Fibroblast of lung (primary cell): Measurements from ENCODE around the gene GMPPB. TPM values are rescaled to one million over a fixed set of nuclear protein-coding genes. Genes with fewer than 3 reads are reported as not detected.
"Not testable (repeated sequence)": the region's sequence is repeated elsewhere in the genome, so short reads cannot be mapped to it uniquely, and the experiment has no call there.

Source experiments
- DNase-seq, 2 donors: peaks; one replicate each; pipeline versions ENCODE4 v3.0.0 to v3.0.0-alpha.2; 2010; ENCODE audit warnings: low read depth in 2 of 2
- H2AFZ ChIP-seq: 2 replicates; pipeline ENCODE4 v1.5.1; 2012; ENCODE audit warnings: low read length, control low read depth, inconsistent platforms
- H3K27ac ChIP-seq: 2 replicates; pipeline ENCODE4 v1.5.1; 2011; ENCODE audit warnings: low read length, control low read depth; ENCODE audit not compliant: insufficient read depth
- H3K27me3 ChIP-seq: 2 replicates; pipeline ENCODE4 v1.5.1; 2011; ENCODE audit warnings: mild to moderate bottlenecking, low read length; ENCODE audit not compliant: control insufficient read depth, insufficient read depth
- H3K36me3 ChIP-seq: 2 replicates; pipeline ENCODE4 v1.5.1; 2011; ENCODE audit warnings: low read length; ENCODE audit not compliant: control insufficient read depth, insufficient read depth
- H3K4me1 ChIP-seq: 2 replicates; pipeline ENCODE4 v1.5.1; 2011; ENCODE audit warnings: low read length; ENCODE audit not compliant: control insufficient read depth, insufficient read depth; ENCODE audit errors: extremely low read depth
- H3K4me2 ChIP-seq: 2 replicates; pipeline ENCODE4 v1.5.1; 2011; ENCODE audit warnings: low read length, control low read depth; ENCODE audit not compliant: insufficient read depth; ENCODE audit errors: extremely low read depth
- H3K4me3 ChIP-seq, 4 experiments: fragments of 200-600 bp in 1 of 4; sonication (generic) in 1 of 4; replicated peaks in 1 of 4; 2 replicates each; pipeline ENCODE4 v1.5.1; 2011 to 2016; ENCODE audit warnings: low read length in 4 of 4, low read depth in 3 of 4, mild to moderate bottlenecking in 3 of 4, control low read depth in 2 of 4, inconsistent platforms in 1 of 4, mixed read lengths in 1 of 4; ENCODE audit not compliant: insufficient read depth in 1 of 4; ENCODE audit errors: control extremely low read depth in 1 of 4
- H3K79me2 ChIP-seq: 2 replicates; pipeline ENCODE4 v1.5.1; 2012; ENCODE audit warnings: mild to moderate bottlenecking, low read length, inconsistent platforms; ENCODE audit not compliant: control insufficient read depth, insufficient read depth
- H3K9ac ChIP-seq: 2 replicates; pipeline ENCODE4 v1.5.1; 2011; ENCODE audit warnings: mild to moderate bottlenecking, low read length, control low read depth; ENCODE audit not compliant: insufficient read depth
- H3K9me3 ChIP-seq: 2 replicates; pipeline ENCODE4 v1.5.1; 2012; ENCODE audit warnings: low read depth, low read length; ENCODE audit not compliant: control insufficient read depth, insufficient read depth
- H4K20me1 ChIP-seq: 2 replicates; pipeline ENCODE4 v1.5.1; 2011; ENCODE audit warnings: low read length; ENCODE audit not compliant: control insufficient read depth, insufficient read depth; ENCODE audit errors: extremely low read depth
- EZH2 ChIP-seq: IDR thresholded peaks from 2 replicates; pipeline ENCODE4 v1.5.1; 2012; ENCODE audit warnings: low read length, control low read depth, mild to moderate bottlenecking; ENCODE audit errors: missing control alignments
- polyA plus RNA-seq, 2 donors: library from polyadenylated mRNA; depleted of rRNA in 1 of 2; stranded (reverse) in 1 of 2; unstranded in 1 of 2; fragments of >200 nt; gene quantifications; 2 replicates each; pipeline ENCODE4 v1.2.1, GENCODE V29; 2011 to 2012; ENCODE audit warnings: missing spikeins in 1 of 2
- total RNA-seq: library from RNA; depleted of rRNA; stranded (reverse); fragments of >200 nt; gene quantifications from 2 replicates; pipeline ENCODE4 v1.2.1, GENCODE V29; 2014
- TF ChIP-seq, protein P1 (sequence below), 2 donors: IDR thresholded peaks in 1 of 2; conservative IDR thresholded peaks in 1 of 2; 1 replicate in 1 of 2; 2 replicates in 1 of 2; pipeline ENCODE4 v1.5.1; 2011 to 2012; ENCODE audit warnings: low read length in 2 of 2, control low read depth in 1 of 2, inconsistent platforms in 1 of 2, low read depth in 1 of 2, mild to moderate bottlenecking in 1 of 2

The GMPPB gene
- total and polyA plus RNA-seq, 2 donors (not counting 1 experiment from before 2014, with no cell fraction given) = 13.7 to 14.4 TPM

DNA sequence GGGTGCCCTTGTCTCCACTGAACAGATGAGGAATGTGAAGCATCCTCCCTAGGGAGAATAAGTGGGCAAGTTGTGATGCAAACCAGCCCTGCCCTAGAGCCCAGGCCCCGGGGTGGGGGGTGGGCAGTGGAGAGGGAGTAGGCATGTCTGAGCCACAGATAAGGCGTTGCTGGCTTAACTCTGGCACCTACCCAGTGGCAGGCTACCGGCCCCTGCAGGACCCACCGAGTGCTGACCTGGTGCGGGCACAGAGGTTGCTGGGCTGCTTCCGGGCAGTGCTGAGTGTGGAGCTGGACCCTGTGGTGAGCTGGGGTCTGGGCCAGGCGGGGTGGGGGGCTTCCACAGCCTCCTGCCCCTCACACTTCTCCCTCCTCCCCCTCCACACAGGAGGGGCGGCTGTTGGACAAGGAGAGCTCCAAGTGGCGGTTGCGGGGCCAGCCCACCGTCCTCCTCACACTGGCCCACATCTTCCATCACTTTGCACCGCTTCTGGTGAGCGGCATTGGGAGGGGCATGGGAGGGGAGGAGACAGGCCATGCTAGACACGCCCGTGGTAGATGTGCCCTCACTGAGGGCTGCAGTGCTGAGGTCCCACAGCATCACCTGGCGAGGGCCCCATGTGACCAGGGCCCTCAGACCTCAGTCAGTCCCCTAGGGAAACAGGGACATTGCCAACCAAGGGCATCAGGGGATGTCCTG is 24.3 kb downstream of the GMPPB start:
- Histone ChIP-seq H3K36me3 (peaks cover 7% of the 10 kb centered on the region), H3K4me1 (no peaks in the 10 kb centered on the region), H3K27me3 (no peaks in the 10 kb centered on the region), H4K20me1 (peaks cover 2% of the 10 kb centered on the region), H3K27ac (no peak overlapping the region), H3K4me3 (no peak overlapping the region), H3K9me3 (no peaks in the 10 kb centered on the region), H3K9ac (no peak overlapping the region), H3K79me2 (no peaks in the 10 kb centered on the region), H2AFZ (no peak overlapping the region), H3K4me2 (no peak overlapping the region)
- DNase-seq = no peak
- TF ChIP-seq, protein P1, sequence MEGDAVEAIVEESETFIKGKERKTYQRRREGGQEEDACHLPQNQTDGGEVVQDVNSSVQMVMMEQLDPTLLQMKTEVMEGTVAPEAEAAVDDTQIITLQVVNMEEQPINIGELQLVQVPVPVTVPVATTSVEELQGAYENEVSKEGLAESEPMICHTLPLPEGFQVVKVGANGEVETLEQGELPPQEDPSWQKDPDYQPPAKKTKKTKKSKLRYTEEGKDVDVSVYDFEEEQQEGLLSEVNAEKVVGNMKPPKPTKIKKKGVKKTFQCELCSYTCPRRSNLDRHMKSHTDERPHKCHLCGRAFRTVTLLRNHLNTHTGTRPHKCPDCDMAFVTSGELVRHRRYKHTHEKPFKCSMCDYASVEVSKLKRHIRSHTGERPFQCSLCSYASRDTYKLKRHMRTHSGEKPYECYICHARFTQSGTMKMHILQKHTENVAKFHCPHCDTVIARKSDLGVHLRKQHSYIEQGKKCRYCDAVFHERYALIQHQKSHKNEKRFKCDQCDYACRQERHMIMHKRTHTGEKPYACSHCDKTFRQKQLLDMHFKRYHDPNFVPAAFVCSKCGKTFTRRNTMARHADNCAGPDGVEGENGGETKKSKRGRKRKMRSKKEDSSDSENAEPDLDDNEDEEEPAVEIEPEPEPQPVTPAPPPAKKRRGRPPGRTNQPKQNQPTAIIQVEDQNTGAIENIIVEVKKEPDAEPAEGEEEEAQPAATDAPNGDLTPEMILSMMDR (conservative IDR thresholded peaks at IDR 0.05 in 1 of 2, IDR thresholded peaks at IDR 0.05 in 1 of 2; ENCODE audit: low read depth in 1 of 2, low read length in 2 of 2) = no peak
- TF ChIP-seq EZH2 = no peak

DNA sequence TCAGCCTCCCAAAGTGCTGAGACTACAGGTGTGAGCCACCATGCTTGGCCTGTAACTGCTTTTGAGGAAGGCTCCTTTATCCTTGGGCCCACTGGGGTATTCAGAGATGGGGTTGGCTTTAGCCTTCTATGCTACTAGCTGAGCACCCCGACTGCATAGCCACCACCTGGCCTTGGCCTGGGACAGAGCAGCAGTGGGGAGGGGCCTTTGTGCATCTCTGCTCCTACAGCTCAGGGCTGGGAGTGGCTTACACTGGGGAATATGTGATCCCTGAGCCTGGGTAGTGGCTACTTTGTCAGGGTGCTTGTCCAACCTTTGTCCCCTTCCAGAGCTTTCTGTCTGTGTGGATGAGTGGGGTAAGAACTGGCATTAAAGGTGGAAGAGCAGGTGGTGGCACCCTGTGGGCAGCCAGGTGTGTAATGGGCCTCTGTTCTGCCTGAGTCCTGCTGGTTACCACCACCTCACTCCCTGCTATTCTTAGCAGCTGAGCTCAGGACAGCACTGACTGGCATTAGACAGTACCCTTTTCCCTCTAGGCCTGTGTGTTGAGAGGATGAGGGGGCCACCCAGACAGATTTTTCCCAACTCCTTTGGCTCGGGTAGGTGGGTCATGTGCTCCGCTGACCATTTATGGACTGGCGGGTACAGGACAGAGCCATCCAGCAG is 28.3 kb downstream of the GMPPB start:
- not testable (repeated sequence) for H4K20me1 ChIP-seq, H3K9ac ChIP-seq, H3K27ac ChIP-seq, H3K4me1 ChIP-seq, DNase-seq, H3K36me3 ChIP-seq, H3K4me2 ChIP-seq, H3K9me3 ChIP-seq, H3K4me3 ChIP-seq, H2AFZ ChIP-seq, H3K79me2 ChIP-seq, H3K27me3 ChIP-seq

DNA sequence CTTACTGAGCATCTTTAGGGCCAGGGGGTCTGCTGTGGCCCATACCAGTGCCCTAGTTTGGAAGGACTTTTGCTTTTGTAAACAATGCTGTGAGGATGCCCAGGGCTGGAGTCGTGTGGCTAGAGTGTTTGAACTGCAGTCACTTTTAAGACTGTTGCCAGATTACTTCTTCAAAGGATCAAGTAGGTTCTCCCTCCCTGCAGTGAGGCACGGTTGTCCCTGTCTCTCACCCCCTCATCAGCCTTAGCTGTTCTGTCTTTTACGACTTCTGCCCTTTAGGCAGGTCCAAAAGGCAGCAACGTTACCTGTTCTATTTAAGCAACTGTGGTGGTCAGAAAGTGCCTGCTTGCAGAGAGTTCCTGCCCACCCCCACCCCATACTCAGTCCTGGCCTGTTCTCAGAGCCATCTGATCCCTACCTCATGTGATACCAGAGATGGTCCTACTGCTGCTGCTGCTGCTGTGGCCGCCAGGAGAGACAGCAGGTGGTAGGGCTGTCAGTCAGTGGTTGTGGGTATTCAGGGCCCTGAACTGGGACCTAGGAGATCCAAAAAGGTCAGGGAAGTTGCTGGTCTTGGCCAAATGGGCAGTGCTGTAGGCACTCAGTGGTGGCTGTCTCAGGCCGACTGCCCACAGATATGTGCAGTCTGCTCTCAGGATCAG is 29.2 kb downstream of the GMPPB start:
- H3K4me3 ChIP-seq, H4K20me1 ChIP-seq, H3K4me1 ChIP-seq, DNase-seq, H3K36me3 ChIP-seq, H3K27ac ChIP-seq, H3K27me3 ChIP-seq, H3K9me3 ChIP-seq, H3K4me2 ChIP-seq, H3K9ac ChIP-seq, H2AFZ ChIP-seq: not testable (repeated sequence)
- peaks cover 13% of the 10 kb centered on the region for H3K79me2 ChIP-seq

DNA sequence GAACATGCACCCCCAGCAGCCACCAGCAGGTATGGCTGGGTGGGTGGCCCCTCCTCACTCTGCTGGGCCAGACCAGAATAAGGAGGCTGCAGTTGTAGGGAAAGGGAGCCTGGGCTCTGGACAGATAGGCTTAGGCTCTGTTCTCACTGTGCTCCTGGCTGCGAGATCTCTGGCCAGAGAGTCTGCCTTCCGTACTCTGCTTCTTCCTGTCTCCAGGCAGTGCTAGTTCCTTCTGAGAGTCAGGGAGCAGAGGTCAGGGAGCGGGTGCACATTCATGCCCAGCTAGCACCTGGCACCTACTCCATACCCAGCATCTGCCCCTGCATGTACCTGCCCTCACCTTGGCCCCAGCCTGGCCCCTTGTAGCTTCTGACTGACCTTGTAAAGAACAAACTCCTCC is 32.3 kb downstream of the GMPPB start:
- not testable (repeated sequence) for H2AFZ ChIP-seq, H3K9ac ChIP-seq, H3K4me2 ChIP-seq, H3K4me3 ChIP-seq, H4K20me1 ChIP-seq, DNase-seq, H3K4me1 ChIP-seq, H3K36me3 ChIP-seq, H3K27ac ChIP-seq, H3K27me3 ChIP-seq, H3K9me3 ChIP-seq
- peaks cover 13% of the 10 kb centered on the region for H3K79me2 ChIP-seq

DNA sequence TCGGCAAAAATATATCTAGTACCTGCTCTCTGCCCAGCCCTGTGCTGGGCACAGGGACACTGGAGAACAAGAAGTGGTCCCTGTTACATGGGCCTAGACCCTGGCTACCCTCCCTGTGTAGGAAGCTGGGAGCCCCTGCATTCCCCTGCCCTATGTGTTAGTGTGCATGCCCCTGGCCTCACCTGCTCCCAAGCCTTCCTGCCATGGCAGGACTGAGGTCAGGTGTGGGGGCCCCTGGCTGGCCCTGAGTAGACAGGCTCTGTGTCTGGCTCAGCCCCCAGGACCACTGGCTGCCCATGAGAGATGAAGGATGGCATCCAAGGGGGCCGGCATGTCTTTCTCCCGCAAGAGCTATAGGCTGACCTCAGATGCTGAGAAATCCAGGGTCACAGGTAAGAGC is 32.9 kb downstream of the GMPPB start:
- H3K9me3 ChIP-seq, DNase-seq, H4K20me1 ChIP-seq, H3K27me3 ChIP-seq, H2AFZ ChIP-seq, H3K4me3 ChIP-seq, H3K9ac ChIP-seq, H3K36me3 ChIP-seq, H3K4me1 ChIP-seq, H3K27ac ChIP-seq: not testable (repeated sequence)
- Histone ChIP-seq H3K79me2 (peaks cover 13% of the 10 kb centered on the region), H3K4me2 (peak overlapping the region; percentile 25)
